Measurements from ENCODE around the gene RASGRF2. TPM values are rescaled to one million over a fixed set of nuclear protein-coding genes. Genes with fewer than 3 reads are reported as not detected.

The RASGRF2 gene
- total and polyA plus RNA-seq, 2 of the 8 experiments (the other 6 are each of a cell fraction or from before 2014, with no cell fraction given): 2.6 to 29.5 TPM

DNA sequence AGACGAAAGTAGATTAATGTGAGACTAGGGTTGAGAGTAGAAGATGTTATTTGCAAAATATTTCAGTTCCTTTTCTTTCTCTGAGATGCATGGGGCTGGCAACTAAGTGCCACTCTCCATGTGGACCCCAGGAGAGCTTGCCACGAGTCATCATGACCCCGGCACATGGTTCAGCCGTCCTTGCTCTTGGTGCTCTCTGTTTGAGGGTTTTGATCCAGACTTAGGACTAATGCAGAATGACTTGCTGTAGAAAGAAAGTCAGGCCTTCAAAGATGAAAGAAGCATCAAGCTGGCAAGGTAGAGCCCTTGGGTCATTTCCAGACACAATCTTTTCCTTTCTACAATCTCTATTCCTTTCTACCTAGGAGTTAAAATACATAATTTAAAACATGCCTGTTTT lies 84.7 kb downstream of the RASGRF2 start:
- no peak overlapping the region for H3K14ac ChIP-seq (ENCODE audit: insufficient read length)
- H3K4me3 ChIP-seq (ENCODE audit: extremely low read depth in 1 of 4, insufficient read depth in 2 of 4, low read depth in 3 of 4, low read length in 4 of 4): no peak overlapping the region
- 94% methylated on average over 3 of the region's 4 CpGs; no CpG with 5 or more reads in 1 of the 2 experiments for WGBS, 2 experiments (ENCODE audit: extremely low coverage in 1 of 2, insufficient coverage in 1 of 2, insufficient read length in 1 of 2, insufficient replicate concordance in 2 of 2, low coverage in 1 of 2, low lambda C conversion rate in 2 of 2, missing lambda C conversion rate in 1 of 2)
- no peak overlapping the region for H3K56ac ChIP-seq (replicated peaks; ENCODE audit: insufficient read length, low read depth, low read length)
- H4K8ac ChIP-seq (ENCODE audit: extremely low read depth, insufficient read depth, low read length): no peak overlapping the region
- H4K20me1 ChIP-seq (replicated peaks in 1 of 2; ENCODE audit: control insufficient read depth in 1 of 2, insufficient read depth in 2 of 2, low read length in 2 of 2): no peaks in the 10 kb centered on the region
- POLR2A ChIA-PET (ENCODE audit: partially characterized antibody): no interaction called here
- H2BK15ac ChIP-seq (ENCODE audit: low read length): no peak overlapping the region
- H2BK5ac ChIP-seq (ENCODE audit: low read depth, low read length): no peak overlapping the region
- H3K27ac ChIP-seq (ENCODE audit: low read depth, low read length): no peak overlapping the region
- no peak overlapping the region for H2AK5ac ChIP-seq (ENCODE audit: low read depth, low read length)
- no peak overlapping the region for H3K23ac ChIP-seq (ENCODE audit: insufficient read length)
- no peak overlapping the region for H2BK120ac ChIP-seq (replicated peaks; ENCODE audit: low read depth, low read length)
- no peak overlapping the region for H2AFZ ChIP-seq (ENCODE audit: low read length)
- no peaks in the 10 kb centered on the region for H3K79me2 ChIP-seq (ENCODE audit: control insufficient read depth in 1 of 2, insufficient read depth in 2 of 2, low read length in 2 of 2)
- H3K18ac ChIP-seq (ENCODE audit: extremely low read depth, low read length): no peak overlapping the region
- no peaks in the 10 kb centered on the region for H3K23me2 ChIP-seq (ENCODE audit: low read depth, low read length)
- no peaks in the 10 kb centered on the region for H3K79me1 ChIP-seq (ENCODE audit: low read depth, low read length)
- FAIRE-seq: no peak
- no peaks in the 10 kb centered on the region for H3K27me3 ChIP-seq (replicated peaks in 1 of 4; ENCODE audit: control insufficient read depth in 3 of 4, extremely low read depth in 1 of 4, insufficient read depth in 3 of 4, low read length in 3 of 4)
- H3K4ac ChIP-seq (replicated peaks; ENCODE audit: insufficient read length, low read depth, low read length): no peak overlapping the region
- no peak overlapping the region for H4K91ac ChIP-seq (replicated peaks; ENCODE audit: insufficient read length, low read length)
- H3K4me1 ChIP-seq (replicated peaks in 1 of 4; ENCODE audit: control insufficient read depth in 3 of 4, insufficient read depth in 4 of 4, low read length in 3 of 4): peaks cover 0 to 2% (median 0%) of the 10 kb centered on the region in 4 experiments; a peak in 1 of 7 replicates
- no peak overlapping the region for H2BK20ac ChIP-seq (ENCODE audit: low read length)
- CTCF ChIA-PET (ENCODE audit: partially characterized antibody): interaction anchor here (0.6 to 2.6 kb wide), 14 partner anchors 9 to 328 kb away, joined by 3 to 10 read pairs (median 4); partner anchors contain the start of gene RASGRF2
- no peak overlapping the region for H4K5ac ChIP-seq (ENCODE audit: insufficient read length, low read depth, low read length)
- H3K4me2 ChIP-seq (ENCODE audit: insufficient read depth in 1 of 2, low read depth in 2 of 2, low read length in 2 of 2): no peak overlapping the region
- H3K9ac ChIP-seq (replicated peaks in 1 of 4; ENCODE audit: extremely low read depth in 1 of 4, low read depth in 3 of 4, low read length in 3 of 4): no peak overlapping the region
- no peaks in the 10 kb centered on the region; a peak in 1 of 8 replicates for H3K36me3 ChIP-seq (ENCODE audit: control insufficient read depth in 2 of 4, insufficient read depth in 4 of 4, low read length in 3 of 4)
- H3K9me3 ChIP-seq (ENCODE audit: insufficient read depth in 2 of 2, low read depth in 1 of 2, low read length in 1 of 2): no peaks in the 10 kb centered on the region
- H2BK12ac ChIP-seq (ENCODE audit: low read depth, low read length): no peak overlapping the region
- DNase-seq (ENCODE audit: low read depth in 1 of 2, low spot score in 2 of 2): no peak
- TF ChIP-seq RXRA (IDR thresholded peaks at IDR 0.05; ENCODE audit: insufficient read depth, low read depth, low read length): no peak
- TF ChIP-seq, protein P1, sequence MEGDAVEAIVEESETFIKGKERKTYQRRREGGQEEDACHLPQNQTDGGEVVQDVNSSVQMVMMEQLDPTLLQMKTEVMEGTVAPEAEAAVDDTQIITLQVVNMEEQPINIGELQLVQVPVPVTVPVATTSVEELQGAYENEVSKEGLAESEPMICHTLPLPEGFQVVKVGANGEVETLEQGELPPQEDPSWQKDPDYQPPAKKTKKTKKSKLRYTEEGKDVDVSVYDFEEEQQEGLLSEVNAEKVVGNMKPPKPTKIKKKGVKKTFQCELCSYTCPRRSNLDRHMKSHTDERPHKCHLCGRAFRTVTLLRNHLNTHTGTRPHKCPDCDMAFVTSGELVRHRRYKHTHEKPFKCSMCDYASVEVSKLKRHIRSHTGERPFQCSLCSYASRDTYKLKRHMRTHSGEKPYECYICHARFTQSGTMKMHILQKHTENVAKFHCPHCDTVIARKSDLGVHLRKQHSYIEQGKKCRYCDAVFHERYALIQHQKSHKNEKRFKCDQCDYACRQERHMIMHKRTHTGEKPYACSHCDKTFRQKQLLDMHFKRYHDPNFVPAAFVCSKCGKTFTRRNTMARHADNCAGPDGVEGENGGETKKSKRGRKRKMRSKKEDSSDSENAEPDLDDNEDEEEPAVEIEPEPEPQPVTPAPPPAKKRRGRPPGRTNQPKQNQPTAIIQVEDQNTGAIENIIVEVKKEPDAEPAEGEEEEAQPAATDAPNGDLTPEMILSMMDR (IDR thresholded peaks at IDR 0.05; ENCODE audit: control extremely low read depth in 1 of 3, insufficient read depth in 1 of 3, low read depth in 1 of 3, low read length in 3 of 3): no peak
- TF ChIP-seq POLR2AphosphoS5 (IDR thresholded peaks at IDR 0.05; ENCODE audit: low read depth, low read length): no peak
- TF ChIP-seq YY1 (IDR thresholded peaks at IDR 0.05; ENCODE audit: low read depth, low read length): no peak
- no peak for TF ChIP-seq TBP (IDR thresholded peaks at IDR 0.05; ENCODE audit: low read depth, low read length)
- no peak for TF ChIP-seq JUND (IDR thresholded peaks at IDR 0.05; ENCODE audit: low read length)
- no peak for TF ChIP-seq BCL11A (IDR thresholded peaks at IDR 0.05; ENCODE audit: low read depth in 2 of 2, low read length in 2 of 2)
- no peak for TF ChIP-seq SRF (IDR thresholded peaks at IDR 0.05; ENCODE audit: low read depth, low read length)
- no peak for TF ChIP-seq SIRT6 (IDR thresholded peaks at IDR 0.05; ENCODE audit: low read length)
- no peak for TF ChIP-seq KDM4A (IDR thresholded peaks at IDR 0.05; ENCODE audit: low read depth, low read length, severe bottlenecking)
- no peak for TF ChIP-seq RFX5 (IDR thresholded peaks at IDR 0.05; ENCODE audit: borderline replicate concordance, low read depth, low read length)
- TF ChIP-seq CREB1 (IDR thresholded peaks at IDR 0.05): no peak
- TF ChIP-seq SIX5 (IDR thresholded peaks at IDR 0.05; ENCODE audit: low read depth, low read length): no peak
- no peak for TF ChIP-seq TCF12 (IDR thresholded peaks at IDR 0.05; ENCODE audit: low read depth, low read length)

All from H1 (cell line).